Left hindlimb (tissue), 1 donor: ENCODE results near the gene MMP26.

Experiments
- DNase-seq: peaks from one replicate; pipeline ENCODE4 v3.0.0-alpha.2; 2018

The MMP26 gene

GRCh38 chr11:4727171-4727570, 22.6 kb downstream of the MMP26 start:
- DNase-seq, result no peak

- DNase-seq, result no peak
Measured at GRCh38 chr11:4740735-4741134, 36.2 kb downstream of the MMP26 start.

GRCh38 chr11:4748438-4748837, 43.9 kb downstream of the MMP26 start:
- DNase-seq, result no peak

- DNase-seq, result no peak
Measured at GRCh38 chr11:4751201-4751600, 46.6 kb downstream of the MMP26 start.
